HepG2 (cell line): ENCODE results near the gene SLC25A43.

Experiments used
- EP300 ChIP-seq, 3 experiments: sonication (generic) in 1 of 3; formaldehyde crosslinking in 1 of 3; IDR thresholded peaks; 2 replicates each; pipeline versions ENCODE4 v1.5.1 to v1.6.1; 2011 to 2020; ENCODE audit warnings: low read depth in 2 of 3, low read length in 2 of 3, borderline replicate concordance in 1 of 3, improper control_type of control experiment in 1 of 3, mild to moderate bottlenecking in 1 of 3, missing genetic modification reagents in 1 of 3, moderate library complexity in 1 of 3
- FOXA3 ChIP-seq: IDR thresholded peaks from 2 replicates; pipeline ENCODE4 v1.6.1; 2016; ENCODE audit warnings: missing genetic modification reagents, missing compliant biosample characterization
- MBNL3 ChIP-seq: fragments of 250-450 bp; sonication (Bioruptor Pico); conservative IDR thresholded peaks from 2 replicates; pipeline ENCODE4 v1.8.0; 2022; ENCODE audit warnings: mild to moderate bottlenecking, inconsistent platforms
- PAF1 ChIP-seq: IDR thresholded peaks from 2 replicates; pipeline ENCODE4 v1.6.1; 2016; ENCODE audit warnings: missing genetic modification reagents, missing compliant biosample characterization
- RXRA ChIP-seq: sonication (generic); formaldehyde crosslinking; IDR thresholded peaks from 2 replicates; pipeline ENCODE4 v1.5.1; 2020; ENCODE audit warnings: missing genetic modification reagents
- SETDB1 ChIP-seq: sonication (generic); formaldehyde crosslinking; IDR thresholded peaks from 2 replicates; pipeline ENCODE4 v1.5.1; 2020; ENCODE audit warnings: missing genetic modification reagents, mild to moderate bottlenecking, borderline replicate concordance
- ZBTB7B ChIP-seq: sonication (generic); formaldehyde crosslinking; IDR thresholded peaks from 2 replicates; pipeline ENCODE4 v1.4.0; 2020; ENCODE audit warnings: missing genetic modification reagents
- ZNF24 ChIP-seq: fragments of 450-650 bp; IDR thresholded peaks from 2 replicates; pipeline ENCODE4 v1.6.1; 2017; ENCODE audit warnings: antibody characterized with exemption, mild to moderate bottlenecking
- ZNF703 ChIP-seq: sonication (generic); formaldehyde crosslinking; IDR thresholded peaks from 2 replicates; pipeline ENCODE4 v1.5.1; 2020; ENCODE audit warnings: missing genetic modification reagents, mild to moderate bottlenecking, moderate library complexity, borderline replicate concordance
- TF ChIP-seq, protein P1 (sequence below): sonication (generic); formaldehyde crosslinking; IDR thresholded peaks from 2 replicates; pipeline ENCODE4 v1.5.0; 2020; ENCODE audit warnings: mild to moderate bottlenecking, missing genetic modification reagents, moderate library complexity
- TF ChIP-seq, protein P2 (sequence below): IDR thresholded peaks from 2 replicates; pipeline ENCODE4 v1.6.1; 2016; ENCODE audit warnings: low read depth
- TF ChIP-seq, protein P3 (sequence below): sonication (generic); formaldehyde crosslinking; IDR thresholded peaks from 2 replicates; pipeline ENCODE4 v1.4.0; 2020; ENCODE audit warnings: missing genetic modification reagents
- TF ChIP-seq, protein P4 (sequence below): IDR thresholded peaks from 2 replicates; pipeline ENCODE4 v1.6.1; 2016; ENCODE audit warnings: missing biosample characterization, missing genetic modification reagents, low read depth

DNA sequence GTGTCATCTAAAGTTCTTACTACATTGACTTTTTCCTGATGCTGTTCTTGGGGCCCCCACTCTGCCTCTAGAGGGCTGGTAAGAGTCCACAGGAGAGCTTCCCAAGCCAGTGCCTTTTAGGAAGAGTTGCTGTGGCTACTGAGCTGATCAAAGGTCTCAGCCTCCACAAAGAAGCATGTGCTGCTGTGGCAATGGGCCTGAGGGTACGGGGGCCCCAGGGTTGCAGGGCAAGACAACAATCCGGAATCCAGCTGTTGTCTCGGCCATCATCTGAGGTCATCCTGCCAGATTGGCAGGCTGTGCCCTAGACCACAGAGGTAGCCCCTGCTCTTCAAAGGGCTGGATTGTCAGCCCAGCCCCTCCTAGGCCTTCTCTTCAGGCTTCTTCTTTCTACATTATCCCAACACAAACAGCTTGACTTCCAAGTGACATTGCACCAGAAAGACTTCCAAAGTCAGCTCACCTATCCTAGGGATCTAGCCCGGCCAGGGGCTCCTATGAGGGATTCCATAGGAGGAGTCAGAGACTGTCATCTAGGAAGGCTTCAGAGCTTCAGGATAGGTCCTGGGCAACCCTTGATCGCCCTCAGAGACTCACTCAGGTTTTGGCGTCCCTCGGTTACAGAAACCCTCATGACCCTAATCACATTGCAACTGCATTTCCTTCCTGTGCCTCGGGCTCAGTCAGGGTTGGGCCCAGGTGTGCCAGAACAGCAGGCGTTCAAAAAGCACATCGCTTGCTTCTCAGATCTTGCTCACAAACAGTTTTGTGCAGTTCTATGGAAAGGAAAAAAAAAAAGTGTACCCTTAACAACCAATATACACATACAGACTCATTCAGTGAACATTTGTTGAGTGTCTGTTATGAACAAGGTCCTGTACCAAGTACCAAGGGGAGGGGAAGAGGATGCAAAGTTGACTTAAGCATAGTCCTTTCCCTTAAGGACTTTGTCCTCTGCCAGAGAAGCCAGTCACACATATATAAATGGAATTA is 96.9 kb downstream of the SLC25A43 start:
- TF ChIP-seq, protein P1, sequence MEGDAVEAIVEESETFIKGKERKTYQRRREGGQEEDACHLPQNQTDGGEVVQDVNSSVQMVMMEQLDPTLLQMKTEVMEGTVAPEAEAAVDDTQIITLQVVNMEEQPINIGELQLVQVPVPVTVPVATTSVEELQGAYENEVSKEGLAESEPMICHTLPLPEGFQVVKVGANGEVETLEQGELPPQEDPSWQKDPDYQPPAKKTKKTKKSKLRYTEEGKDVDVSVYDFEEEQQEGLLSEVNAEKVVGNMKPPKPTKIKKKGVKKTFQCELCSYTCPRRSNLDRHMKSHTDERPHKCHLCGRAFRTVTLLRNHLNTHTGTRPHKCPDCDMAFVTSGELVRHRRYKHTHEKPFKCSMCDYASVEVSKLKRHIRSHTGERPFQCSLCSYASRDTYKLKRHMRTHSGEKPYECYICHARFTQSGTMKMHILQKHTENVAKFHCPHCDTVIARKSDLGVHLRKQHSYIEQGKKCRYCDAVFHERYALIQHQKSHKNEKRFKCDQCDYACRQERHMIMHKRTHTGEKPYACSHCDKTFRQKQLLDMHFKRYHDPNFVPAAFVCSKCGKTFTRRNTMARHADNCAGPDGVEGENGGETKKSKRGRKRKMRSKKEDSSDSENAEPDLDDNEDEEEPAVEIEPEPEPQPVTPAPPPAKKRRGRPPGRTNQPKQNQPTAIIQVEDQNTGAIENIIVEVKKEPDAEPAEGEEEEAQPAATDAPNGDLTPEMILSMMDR (CRISPR knock-in tag): peak; percentile 40
- TF ChIP-seq, protein P2, sequence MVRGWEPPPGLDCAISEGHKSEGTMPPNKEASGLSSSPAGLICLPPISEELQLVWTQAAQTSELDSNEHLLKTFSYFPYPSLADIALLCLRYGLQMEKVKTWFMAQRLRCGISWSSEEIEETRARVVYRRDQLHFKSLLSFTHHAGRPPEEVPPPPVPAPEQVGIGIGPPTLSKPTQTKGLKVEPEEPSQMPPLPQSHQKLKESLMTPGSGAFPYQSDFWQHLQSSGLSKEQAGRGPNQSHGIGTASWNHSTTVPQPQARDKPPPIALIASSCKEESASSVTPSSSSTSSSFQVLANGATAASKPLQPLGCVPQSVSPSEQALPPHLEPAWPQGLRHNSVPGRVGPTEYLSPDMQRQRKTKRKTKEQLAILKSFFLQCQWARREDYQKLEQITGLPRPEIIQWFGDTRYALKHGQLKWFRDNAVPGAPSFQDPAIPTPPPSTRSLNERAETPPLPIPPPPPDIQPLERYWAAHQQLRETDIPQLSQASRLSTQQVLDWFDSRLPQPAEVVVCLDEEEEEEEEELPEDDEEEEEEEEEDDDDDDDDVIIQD (CRISPR knock-in tag): no peak
- TF ChIP-seq, protein P3, sequence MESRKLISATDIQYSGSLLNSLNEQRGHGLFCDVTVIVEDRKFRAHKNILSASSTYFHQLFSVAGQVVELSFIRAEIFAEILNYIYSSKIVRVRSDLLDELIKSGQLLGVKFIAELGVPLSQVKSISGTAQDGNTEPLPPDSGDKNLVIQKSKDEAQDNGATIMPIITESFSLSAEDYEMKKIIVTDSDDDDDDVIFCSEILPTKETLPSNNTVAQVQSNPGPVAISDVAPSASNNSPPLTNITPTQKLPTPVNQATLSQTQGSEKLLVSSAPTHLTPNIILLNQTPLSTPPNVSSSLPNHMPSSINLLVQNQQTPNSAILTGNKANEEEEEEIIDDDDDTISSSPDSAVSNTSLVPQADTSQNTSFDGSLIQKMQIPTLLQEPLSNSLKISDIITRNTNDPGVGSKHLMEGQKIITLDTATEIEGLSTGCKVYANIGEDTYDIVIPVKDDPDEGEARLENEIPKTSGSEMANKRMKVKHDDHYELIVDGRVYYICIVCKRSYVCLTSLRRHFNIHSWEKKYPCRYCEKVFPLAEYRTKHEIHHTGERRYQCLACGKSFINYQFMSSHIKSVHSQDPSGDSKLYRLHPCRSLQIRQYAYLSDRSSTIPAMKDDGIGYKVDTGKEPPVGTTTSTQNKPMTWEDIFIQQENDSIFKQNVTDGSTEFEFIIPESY (CRISPR knock-in tag): no peak
- TF ChIP-seq ZNF24: no peak
- no peak for TF ChIP-seq ZNF703 (CRISPR knock-in tag)
- no peak for TF ChIP-seq PAF1 (CRISPR knock-in tag)
- TF ChIP-seq MBNL3 (CRISPR knock-in tag): no peak
- TF ChIP-seq ZBTB7B (CRISPR knock-in tag): no peak
- TF ChIP-seq RXRA (CRISPR knock-in tag): peak; percentile 74
- peak in 1 of 2 experiments; percentile 67; a peak in 1 of 4 replicates for TF ChIP-seq EP300 (IDR thresholded peaks at IDR 0.05; ENCODE audit: low read depth in 2 of 2, low read length in 2 of 2)
- 0 out of 2 replicates have a peak, but pooled peaks have one; percentile 16 for TF ChIP-seq EP300 (CRISPR knock-in tag; IDR thresholded peaks at IDR 0.05; ENCODE audit: borderline replicate concordance)
- TF ChIP-seq FOXA3 (CRISPR knock-in tag): 0 out of 2 replicates have a peak, but pooled peaks have one; percentile 23
- TF ChIP-seq, protein P4, sequence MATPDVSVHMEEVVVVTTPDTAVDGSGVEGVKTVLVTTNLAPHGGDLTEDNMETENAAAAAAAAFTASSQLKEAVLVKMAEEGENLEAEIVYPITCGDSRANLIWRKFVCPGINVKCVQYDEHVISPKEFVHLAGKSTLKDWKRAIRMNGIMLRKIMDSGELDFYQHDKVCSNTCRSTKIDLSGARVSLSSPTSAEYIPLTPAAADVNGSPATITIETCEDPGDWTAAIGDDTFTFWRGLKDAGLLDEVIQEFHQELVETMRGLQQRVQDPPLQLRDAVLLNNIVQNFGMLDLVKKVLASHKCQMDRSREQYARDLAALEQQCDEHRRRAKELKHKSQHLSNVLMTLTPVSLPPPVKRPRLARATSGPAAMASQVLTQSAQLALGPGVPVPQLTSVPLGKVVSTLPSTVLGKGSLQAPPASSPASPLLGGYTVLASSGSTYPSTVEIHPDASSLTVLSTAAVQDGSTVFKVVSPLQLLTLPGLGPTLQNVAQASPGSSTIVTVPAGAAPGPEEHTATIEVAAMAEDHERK: no peak
- TF ChIP-seq SETDB1 (CRISPR knock-in tag): no peak
